ENCODE measurements around the gene ARHGDIG.

Gene ARHGDIG

DNA sequence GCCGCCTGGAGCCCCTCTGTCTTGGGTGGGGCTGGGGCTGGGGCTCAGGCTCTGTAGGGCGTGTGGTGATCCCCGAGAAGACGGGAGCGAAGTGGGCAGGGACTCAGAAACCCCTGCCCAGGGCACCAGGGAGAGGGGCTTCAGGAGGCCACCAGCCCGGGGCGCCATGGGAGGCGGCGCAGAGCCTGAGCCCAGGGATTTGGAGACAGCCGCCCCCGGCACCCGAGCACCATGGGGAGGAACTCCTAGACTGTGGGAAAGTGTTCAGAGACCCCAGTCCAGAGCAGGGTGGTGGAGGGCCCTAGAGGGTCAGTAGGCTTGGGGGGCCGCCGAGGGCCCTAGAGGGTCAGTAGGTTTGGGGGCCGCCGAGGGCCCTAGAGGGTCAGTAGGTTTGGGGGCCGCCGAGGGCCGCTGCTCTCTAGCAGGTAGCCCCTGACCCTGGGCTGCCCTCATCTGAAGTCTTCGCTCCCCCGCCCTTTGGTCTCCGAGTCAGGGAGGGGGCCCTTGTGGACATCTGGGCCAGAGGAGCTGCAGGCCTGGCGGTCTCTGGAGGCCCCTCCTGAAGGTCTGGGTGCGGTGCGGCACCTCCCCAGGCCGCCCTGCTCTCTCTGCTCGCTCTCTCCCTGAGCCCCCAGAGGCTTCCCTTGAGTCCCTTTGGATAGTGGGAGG is 734 bp downstream of the ARHGDIG start:
- DNase-seq (ENCODE audit: low spot score): no peak

DNA sequence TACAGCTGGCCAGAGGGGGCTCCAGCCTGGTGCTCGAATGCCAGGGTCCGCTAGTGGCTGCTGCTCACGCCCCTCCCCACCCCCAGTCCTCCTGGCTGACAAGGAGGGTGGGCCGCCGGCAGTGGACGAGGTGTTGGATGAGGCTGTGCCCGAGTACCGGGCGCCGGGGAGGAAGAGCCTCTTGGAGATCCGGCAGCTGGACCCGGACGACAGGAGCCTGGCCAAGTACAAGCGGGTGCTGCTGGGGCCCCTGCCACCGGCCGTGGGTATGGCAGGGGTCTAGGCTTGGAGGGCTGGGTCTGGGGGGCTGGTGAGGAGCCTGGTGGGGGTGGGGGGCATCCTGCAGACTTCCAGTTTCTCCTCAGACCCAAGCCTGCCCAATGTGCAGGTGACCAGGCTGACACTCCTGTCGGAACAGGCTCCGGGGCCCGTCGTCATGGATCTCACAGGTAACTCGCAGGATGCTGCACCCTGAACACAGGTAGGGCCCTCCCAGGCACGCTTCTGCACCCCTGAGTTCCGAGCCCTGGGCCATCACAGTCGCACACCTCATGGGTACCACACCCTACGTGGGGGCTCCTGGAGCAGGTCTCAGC is 1.4 kb downstream of the ARHGDIG start:
- DNase-seq (ENCODE audit: low spot score): no peak

GRCh38 chr16:282491-282890 is 2.1 kb downstream of the ARHGDIG start:
- no peak for DNase-seq (ENCODE audit: low spot score)

DNA sequence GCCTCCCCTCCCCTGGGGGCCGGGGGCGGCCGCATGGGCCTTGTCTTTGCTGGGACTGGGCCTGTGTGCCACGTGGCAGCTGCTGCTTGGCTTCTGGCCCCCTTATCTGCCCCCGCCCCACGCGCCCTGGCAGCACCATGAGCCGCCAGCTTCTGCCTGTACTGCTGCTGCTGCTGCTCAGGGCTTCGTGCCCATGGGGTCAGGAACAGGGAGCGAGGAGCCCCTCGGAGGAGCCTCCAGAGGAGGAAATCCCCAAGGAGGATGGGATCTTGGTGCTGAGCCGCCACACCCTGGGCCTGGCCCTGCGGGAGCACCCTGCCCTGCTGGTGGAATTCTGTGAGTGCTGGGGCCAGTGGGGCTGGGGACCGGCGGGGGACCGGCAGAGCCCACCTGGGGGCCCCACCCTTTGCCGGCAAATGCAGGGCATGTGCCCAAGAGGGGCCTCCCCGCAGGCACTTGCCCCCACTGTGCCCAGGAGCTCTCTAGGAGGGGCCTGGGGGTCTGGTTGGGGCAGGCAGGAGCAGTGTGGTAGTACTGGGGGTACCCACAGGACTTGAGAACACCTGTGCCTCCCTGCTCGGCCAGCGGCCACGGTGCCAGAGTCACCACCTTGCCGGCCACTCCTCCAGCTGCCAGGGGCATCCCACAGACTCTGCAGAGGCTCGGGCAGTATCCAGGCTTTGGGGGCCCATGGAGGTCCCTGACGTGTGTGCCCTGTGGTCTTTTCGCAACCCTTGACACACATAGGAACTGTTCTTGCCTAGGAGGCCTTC is 2.8 kb downstream of the ARHGDIG start, which contains the start of gene PDIA2:
PDIA2 (plus strand) TSS at position 132 of the 773 bp plus-strand sequence; CDS start at position 138, 6 bp downstream.
- no peak for DNase-seq (ENCODE audit: low spot score)

DNA sequence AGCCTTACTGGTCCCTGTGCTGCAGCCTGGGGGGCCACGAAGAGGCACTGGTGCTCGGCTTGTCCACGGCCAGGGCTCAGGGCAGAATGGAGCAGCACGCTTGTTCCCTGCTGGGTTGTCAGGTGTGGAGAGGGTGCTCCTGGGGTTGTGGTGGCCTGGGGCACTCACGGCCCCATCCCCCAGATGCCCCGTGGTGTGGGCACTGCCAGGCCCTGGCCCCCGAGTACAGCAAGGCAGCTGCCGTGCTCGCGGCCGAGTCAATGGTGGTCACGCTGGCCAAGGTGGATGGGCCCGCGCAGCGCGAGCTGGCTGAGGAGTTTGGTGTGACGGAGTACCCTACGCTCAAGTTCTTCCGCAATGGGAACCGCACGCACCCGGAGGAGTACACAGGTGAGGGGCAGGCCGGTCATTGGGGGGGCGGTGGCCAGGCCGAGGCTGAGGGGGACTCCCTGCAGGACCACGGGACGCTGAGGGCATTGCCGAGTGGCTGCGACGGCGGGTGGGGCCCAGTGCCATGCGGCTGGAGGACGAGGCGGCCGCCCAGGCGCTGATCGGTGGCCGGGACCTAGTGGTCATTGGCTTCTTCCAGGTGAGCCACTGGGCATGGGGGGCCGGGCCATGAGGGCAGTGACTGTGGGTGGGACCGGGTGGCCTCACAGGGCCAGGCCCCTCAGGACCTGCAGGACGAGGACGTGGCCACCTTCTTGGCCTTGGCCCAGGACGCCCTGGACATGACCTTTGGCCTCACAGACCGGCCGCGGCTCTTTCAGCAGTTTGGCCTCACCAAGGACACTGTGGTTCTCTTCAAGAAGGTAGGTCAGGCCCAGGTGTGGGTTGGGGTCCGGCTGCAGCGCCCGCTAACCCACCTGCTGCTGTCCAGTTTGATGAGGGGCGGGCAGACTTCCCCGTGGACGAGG is 4.1 kb downstream of the ARHGDIG start:
- no peak for DNase-seq (ENCODE audit: low spot score)

DNA sequence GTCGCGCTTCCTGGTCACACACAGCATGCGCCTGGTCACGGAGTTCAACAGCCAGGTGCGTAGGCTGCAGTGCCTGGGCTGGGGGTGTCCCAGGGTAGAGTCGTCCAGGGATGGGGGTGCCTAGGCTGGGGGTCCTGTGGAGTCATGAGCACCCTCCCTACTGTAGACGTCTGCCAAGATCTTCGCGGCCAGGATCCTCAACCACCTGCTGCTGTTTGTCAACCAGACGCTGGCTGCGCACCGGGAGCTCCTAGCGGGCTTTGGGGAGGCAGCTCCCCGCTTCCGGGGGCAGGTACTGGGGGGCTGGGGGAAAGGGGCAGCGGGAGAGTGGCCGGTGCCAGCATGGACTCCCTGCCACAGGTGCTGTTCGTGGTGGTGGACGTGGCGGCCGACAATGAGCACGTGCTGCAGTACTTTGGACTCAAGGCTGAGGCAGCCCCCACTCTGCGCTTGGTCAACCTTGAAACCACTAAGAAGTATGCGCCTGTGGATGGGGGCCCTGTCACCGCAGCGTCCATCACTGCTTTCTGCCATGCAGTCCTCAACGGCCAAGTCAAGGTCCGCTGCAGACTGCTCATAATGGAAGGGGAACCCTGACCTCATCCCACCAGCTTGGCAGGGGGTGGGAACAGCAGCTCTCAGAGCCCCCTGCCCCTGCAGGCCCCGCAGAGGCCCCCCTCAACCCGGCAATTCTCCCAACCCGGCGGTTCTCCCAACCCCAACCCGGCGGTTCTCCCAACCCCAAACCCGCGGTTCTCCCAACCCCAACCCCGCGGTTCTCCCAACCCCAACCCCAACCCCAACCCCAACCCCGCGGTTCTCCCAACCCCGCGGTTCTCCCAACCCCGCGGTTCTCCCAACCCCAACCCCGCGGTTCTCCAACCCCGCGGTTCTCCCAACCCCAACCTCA is 5.0 kb downstream of the ARHGDIG start:
- no peak for DNase-seq (ENCODE audit: low spot score)

DNA sequence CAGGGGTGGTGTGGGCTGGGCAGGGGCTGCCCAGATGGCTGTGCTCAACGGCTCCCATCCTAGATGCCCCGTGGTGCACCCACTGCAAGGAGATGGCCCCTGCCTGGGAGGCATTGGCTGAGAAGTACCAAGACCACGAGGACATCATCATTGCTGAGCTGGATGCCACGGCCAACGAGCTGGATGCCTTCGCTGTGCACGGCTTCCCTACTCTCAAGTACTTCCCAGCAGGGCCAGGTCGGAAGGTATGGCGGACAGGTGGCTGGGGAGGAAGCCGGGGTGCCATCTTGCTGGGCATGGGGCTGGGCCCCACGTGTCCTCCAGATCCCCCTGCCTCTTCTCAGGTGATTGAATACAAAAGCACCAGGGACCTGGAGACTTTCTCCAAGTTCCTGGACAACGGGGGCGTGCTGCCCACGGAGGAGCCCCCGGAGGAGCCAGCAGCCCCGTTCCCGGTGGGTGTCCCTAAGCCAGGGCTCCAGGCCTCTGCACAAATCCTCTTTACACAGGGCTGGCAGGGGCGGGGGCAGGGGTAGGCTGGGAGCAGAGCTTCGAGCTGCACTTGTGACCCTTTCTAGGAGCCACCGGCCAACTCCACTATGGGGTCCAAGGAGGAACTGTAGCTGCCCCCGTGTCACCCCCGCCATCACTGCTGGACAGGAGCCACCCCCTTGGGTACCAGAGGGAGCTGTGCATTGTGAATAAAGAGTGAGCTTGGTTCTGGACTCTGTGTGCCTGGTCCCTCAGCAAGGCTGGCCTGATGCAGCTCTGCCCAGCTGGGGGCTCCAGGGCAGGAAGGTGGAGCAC is 6.3 kb downstream of the ARHGDIG start:
- no peak for DNase-seq (ENCODE audit: low spot score)

- no peak for DNase-seq (ENCODE audit: low spot score)
Observed at GRCh38 chr16:287298-287811, 7.0 kb downstream of the ARHGDIG start.

- no peak for DNase-seq (ENCODE audit: low spot score)
Observed at GRCh38 chr16:287981-288920, 7.9 kb downstream of the ARHGDIG start.

DNA sequence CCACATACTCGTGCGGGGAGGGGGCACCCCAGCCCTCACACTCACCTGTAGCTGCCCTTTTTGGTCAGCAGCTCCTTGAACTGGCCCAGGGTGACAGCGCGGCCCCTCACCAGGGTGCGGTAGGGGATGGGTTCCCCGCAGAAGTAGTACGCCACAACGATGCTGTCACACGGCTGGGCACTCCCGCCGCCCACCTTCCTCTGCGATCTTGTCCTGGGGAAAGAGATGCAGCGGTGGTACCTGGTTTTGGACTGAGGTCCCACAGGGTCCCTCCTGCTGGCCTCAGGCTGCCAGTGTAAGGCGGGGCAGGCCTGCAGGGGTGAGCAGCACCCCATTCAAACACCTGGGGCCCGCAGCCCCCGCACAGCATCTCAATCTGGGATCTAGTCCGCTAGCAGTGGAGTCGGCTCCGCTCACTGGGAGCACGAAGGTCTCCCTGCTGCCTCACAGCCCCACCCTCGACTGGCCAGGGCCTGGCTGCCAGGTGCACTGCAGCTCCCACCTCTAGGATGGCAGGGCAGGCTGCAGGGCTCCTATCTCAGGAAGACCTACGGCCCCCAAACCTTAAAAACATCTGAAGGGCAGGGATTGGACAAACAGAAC is 9.1 kb downstream of the ARHGDIG start:
- no peak for DNase-seq (ENCODE audit: low spot score)

GRCh38 chr16:290015-290680 is 9.8 kb downstream of the ARHGDIG start:
- no peak for DNase-seq (ENCODE audit: low spot score)

- no peak for DNase-seq (ENCODE audit: low spot score)
Observed at GRCh38 chr16:290681-291405, 10.5 kb downstream of the ARHGDIG start.

- DNase-seq (ENCODE audit: low spot score): no peak
Observed at GRCh38 chr16:291539-291938, 11.1 kb downstream of the ARHGDIG start.

GRCh38 chr16:293043-293775 is 12.8 kb downstream of the ARHGDIG start:
- DNase-seq (ENCODE audit: low spot score): no peak

DNA sequence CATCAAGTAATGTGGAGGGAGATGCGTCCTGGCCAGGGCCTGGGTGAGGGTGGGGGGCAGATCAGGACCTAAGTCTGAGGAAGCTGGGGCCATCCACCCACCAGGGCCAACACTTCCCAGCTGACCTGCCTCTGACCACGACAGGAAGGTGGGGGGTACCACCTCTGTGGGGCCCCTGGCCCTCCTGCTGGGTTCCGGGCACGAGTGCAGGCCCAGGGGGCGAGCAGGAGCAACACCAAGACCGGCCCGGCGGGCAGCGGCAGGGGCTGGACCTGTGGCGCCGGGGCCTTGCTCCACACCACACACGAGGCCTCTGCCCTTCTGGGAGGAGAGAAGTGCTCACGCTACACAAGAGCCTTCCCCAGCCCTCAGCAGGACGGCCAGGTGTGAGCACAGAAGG is 15.9 kb downstream of the ARHGDIG start:
- DNase-seq (ENCODE audit: low spot score): no peak

DNA sequence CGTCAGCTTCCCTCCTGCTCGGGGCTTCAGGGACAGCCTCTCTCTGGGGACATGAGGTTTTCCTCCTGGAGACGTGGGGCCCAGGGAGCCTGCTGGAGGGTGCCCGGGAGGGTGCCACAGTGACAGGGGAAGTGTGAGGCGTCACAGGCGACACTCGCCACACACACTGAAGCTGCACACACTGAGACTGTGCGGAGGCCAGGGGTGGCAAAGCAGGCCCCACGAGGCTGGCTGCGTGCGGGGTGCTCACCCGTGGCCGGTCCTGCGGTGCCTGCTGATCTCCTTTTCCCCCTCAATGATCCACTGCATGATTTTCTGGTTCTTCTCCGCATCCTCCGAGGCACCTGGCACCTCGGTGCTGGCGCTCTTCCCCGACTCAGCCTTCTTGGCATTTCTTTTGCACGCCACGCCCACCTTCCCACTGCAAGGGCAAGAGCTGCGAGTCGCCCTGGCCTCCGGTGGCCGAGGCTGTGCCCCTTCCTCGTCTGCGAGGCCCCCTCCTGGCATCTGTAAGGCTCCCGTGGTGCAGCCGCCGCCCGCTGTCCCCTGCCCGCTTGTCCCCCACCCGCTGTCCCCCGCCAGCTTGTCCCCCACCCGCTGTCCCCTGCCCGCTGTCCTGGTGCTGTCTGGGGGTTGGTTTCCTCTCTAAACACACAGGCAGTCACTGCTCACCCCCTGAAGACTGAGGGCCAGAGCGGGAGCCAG is 16.6 kb downstream of the ARHGDIG start:
- no peak for DNase-seq (ENCODE audit: low spot score)

Measured in ecto neural progenitor cell (in vitro differentiated cells).